ENCODE measurements around the gene ZNF714. TPM values are rescaled to one million over a fixed set of nuclear protein-coding genes. Genes with fewer than 3 reads are reported as not detected.

Gene ZNF714
- total RNA-seq, 2 donors from 2014 or later = 19.5 to 27.7 TPM

DNA sequence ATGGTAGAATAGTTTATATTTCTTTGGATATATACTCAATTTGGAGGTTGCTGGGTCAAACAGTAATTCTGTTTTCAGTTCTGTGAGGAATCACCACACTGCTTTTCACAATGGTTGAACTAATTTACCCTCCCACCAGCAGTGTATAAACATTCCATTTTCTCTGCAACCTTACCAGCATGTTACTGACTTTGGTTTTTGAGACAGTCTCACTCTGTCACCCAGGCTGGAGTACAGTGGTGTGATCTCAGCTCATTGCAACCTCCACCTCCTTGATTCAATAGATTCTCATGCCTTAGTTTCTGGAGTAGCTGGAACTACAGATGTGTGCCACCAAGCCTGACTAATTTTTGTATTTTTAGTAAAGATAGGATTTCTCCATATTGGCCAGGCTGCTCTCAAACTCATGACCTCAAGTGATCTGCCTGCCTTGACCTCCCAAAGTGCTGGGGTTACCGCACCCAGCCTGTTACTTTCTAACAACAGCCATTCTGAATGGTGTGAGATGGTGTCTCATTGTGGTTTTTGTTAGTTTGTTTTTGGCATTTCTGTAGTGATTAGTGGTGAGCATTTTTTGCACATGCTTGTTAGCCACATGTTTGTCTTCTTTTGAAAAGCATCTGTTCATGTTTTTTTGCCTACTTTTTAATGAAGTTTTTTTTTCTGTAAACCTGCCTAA lies 12.5 kb downstream of the ZNF714 start:
- Histone ChIP-seq H3K36me3 (no peaks in the 10 kb centered on the region), H3K27ac (no peak overlapping the region), H3K27me3 (replicated peaks; ENCODE audit: insufficient read depth) (no peaks in the 10 kb centered on the region), H3K4me3 (no peak overlapping the region), H3K4me1 (replicated peaks) (no peaks in the 10 kb centered on the region), H3K9me3 (no peaks in the 10 kb centered on the region)
- WGBS = 100% methylated on average over 1 of the region's 1 CpG
- DNase-seq (ENCODE audit: low spot score) = no peak
- TF ChIP-seq, protein P1, sequence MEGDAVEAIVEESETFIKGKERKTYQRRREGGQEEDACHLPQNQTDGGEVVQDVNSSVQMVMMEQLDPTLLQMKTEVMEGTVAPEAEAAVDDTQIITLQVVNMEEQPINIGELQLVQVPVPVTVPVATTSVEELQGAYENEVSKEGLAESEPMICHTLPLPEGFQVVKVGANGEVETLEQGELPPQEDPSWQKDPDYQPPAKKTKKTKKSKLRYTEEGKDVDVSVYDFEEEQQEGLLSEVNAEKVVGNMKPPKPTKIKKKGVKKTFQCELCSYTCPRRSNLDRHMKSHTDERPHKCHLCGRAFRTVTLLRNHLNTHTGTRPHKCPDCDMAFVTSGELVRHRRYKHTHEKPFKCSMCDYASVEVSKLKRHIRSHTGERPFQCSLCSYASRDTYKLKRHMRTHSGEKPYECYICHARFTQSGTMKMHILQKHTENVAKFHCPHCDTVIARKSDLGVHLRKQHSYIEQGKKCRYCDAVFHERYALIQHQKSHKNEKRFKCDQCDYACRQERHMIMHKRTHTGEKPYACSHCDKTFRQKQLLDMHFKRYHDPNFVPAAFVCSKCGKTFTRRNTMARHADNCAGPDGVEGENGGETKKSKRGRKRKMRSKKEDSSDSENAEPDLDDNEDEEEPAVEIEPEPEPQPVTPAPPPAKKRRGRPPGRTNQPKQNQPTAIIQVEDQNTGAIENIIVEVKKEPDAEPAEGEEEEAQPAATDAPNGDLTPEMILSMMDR (IDR thresholded peaks at IDR 0.05) = no peak
- no peak for TF ChIP-seq POLR2A (IDR thresholded peaks at IDR 0.05)
- TF ChIP-seq POLR2AphosphoS5 (IDR thresholded peaks at IDR 0.05) = no peak
- intact Hi-C loops (cut with DNase I) = no loop called here

DNA sequence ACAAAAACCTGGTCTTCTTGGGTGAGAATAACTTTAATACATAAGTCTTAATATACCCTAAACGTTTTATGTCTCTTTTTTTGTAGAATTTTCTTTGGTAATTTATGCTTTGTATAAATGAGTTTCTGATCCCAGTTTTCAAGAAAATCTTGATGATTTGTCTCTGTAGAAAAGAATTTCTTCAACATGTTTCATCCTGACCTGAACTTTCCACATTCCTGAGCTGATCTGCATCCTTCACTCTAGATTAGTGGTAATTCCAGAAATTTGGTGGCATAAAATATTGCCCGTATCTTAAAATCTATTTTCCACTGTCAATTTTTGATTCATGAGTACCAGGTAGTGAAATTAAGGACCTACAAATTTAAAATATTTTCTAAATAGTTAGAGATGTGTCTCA lies 16.3 kb downstream of the ZNF714 start:
- TF ChIP-seq POLR2AphosphoS5 (IDR thresholded peaks at IDR 0.05) = no peak
- no peak for TF ChIP-seq POLR2A (IDR thresholded peaks at IDR 0.05)
- TF ChIP-seq, protein P1 (IDR thresholded peaks at IDR 0.05) = no peak
- H3K9me3 ChIP-seq = no peaks in the 10 kb centered on the region
- H3K27me3 ChIP-seq (replicated peaks; ENCODE audit: insufficient read depth) = no peaks in the 10 kb centered on the region
- no peaks in the 10 kb centered on the region for H3K4me1 ChIP-seq (replicated peaks)
- intact Hi-C loops (cut with DNase I) = no loop called here
- H3K4me3 ChIP-seq = no peak overlapping the region
- no peak overlapping the region for H3K27ac ChIP-seq
- WGBS = 66% methylated on average over 2 of the region's 2 CpGs
- DNase-seq (ENCODE audit: low spot score) = no peak
- no peaks in the 10 kb centered on the region for H3K36me3 ChIP-seq

DNA sequence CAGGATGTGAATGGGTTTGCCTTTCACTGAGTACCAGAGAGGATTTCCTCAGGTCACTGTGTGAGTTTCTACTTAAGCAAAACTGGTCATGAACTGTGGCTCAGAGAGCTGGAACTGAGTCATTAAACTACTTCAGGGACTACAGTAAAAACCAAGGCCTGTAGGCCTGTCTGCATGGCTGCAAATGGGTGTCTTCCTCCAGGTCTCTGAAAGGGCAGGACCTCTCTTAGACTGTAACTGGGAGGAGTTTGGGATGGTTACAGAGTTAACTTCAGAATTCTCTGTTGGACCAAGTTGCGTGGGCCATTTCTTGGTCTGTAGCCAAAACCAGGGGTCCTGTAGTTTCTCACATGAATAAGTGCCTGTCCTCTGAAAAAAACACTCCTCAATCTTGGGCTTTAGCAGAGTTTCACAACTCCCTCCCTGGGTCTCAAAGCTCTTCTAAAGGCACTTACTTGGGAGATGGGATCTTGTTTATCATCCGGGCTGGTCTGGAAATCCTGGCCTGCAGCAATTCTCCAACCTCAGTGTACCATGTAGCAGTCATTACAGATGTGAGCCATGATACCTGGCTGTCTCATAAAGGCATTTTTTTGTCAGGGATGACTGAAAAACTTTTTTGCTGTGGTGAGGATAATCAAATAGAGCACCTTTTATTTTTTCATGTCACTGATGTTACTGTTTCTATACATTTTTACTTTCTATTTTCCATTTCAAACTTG lies 19.7 kb downstream of the ZNF714 start:
- no peaks in the 10 kb centered on the region for H3K27me3 ChIP-seq (replicated peaks; ENCODE audit: insufficient read depth)
- H3K27ac ChIP-seq = no peak overlapping the region
- WGBS = 91% methylated on average over 2 of the region's 2 CpGs
- intact Hi-C loops (cut with DNase I) = no loop called here
- no peaks in the 10 kb centered on the region for H3K9me3 ChIP-seq
- no peaks in the 10 kb centered on the region for H3K4me1 ChIP-seq (replicated peaks)
- no peak overlapping the region for H3K4me3 ChIP-seq
- TF ChIP-seq POLR2A (IDR thresholded peaks at IDR 0.05) = no peak
- TF ChIP-seq POLR2AphosphoS5 (IDR thresholded peaks at IDR 0.05) = no peak
- TF ChIP-seq, protein P1 (IDR thresholded peaks at IDR 0.05) = no peak
- H3K36me3 ChIP-seq = no peaks in the 10 kb centered on the region
- no peak for DNase-seq (ENCODE audit: low spot score)

DNA sequence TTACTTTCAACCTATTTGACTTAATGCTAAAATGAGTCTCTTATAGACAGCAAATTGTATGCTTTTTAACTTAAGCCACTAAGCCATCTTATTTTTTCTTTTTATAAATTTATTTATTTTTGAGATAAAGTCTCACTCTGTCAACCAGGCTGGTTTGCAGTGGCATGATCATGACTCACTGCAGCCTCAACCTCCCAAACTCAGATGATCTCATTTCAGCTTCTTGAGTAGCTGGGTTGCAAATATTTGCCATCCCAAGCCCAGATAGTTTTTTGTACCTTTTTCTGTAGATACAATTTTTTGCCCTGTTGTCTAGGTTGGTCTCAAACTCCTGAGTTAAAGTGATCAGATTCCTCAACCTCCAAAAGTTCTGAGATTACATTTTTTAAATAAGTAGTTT lies 27.1 kb downstream of the ZNF714 start:
- DNase-seq (ENCODE audit: low spot score) = no peak
- no peaks in the 10 kb centered on the region for H3K4me1 ChIP-seq (replicated peaks)
- no peaks in the 10 kb centered on the region for H3K9me3 ChIP-seq
- TF ChIP-seq POLR2A (IDR thresholded peaks at IDR 0.05) = no peak
- no peak for TF ChIP-seq POLR2AphosphoS5 (IDR thresholded peaks at IDR 0.05)
- TF ChIP-seq, protein P1 (IDR thresholded peaks at IDR 0.05) = no peak
- no peak overlapping the region for H3K27ac ChIP-seq
- intact Hi-C loops (cut with DNase I) = no loop called here
- no peaks in the 10 kb centered on the region for H3K36me3 ChIP-seq
- H3K27me3 ChIP-seq (replicated peaks; ENCODE audit: insufficient read depth) = no peaks in the 10 kb centered on the region
- H3K4me3 ChIP-seq = no peak overlapping the region

DNA sequence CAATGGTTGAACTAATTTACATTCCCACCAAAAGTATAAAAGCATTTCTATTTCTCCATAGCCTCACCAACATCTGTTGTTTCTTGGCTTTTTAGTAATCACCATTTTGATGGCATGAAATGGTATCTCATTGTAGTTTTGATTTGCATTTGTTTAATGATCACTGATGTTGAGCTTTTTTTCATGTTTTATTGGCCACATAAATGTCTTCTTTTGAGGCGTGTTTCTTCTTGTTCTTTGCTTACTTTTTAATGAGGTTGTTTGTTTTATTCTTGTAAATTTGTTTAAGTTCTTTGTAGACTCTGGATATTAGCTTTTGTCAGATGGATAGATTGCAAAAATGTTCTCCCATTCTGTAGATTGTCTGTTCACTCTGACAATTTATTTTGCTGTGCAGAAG lies 28.2 kb downstream of the ZNF714 start:
- Histone ChIP-seq H3K4me3 (no peak overlapping the region), H3K27me3 (replicated peaks; ENCODE audit: insufficient read depth) (no peaks in the 10 kb centered on the region), H3K27ac (no peak overlapping the region), H3K36me3 (no peaks in the 10 kb centered on the region), H3K4me1 (replicated peaks) (no peaks in the 10 kb centered on the region), H3K9me3 (no peaks in the 10 kb centered on the region)
- no peak for DNase-seq (ENCODE audit: low spot score)
- peak; percentile 53 for TF ChIP-seq POLR2AphosphoS5 (IDR thresholded peaks at IDR 0.05)
- TF ChIP-seq POLR2A (IDR thresholded peaks at IDR 0.05) = no peak
- TF ChIP-seq, protein P1 (IDR thresholded peaks at IDR 0.05) = no peak
- 44% methylated on average over 1 of the region's 1 CpG for WGBS
- intact Hi-C loops (cut with DNase I) = no loop called here

Data from prostate gland (tissue), 2 donors.